CD4-positive, alpha-beta T cell (primary cell): ENCODE data around the gene GTF2H4. TPM values are rescaled to one million over a fixed set of nuclear protein-coding genes. Genes with fewer than 3 reads are reported as not detected.

Experiments
- ATAC-seq: fragments of 200-7000 bp; cut with Tn5 transposase; one replicate; pipeline ENCODE4 v1.10.0; 2022; ENCODE audit warnings: mild to moderate bottlenecking; ENCODE audit not compliant: poor library complexity
- CTCF ChIA-PET: fragments of 350-600 bp; sonication (Branson Sonifier 250); formaldehyde crosslinking; loops from one replicate; lab custom pipeline; 2021; ENCODE audit warnings: antibody characterized with exemption, inconsistent platforms; lab: Charles Lee
- POLR2A ChIA-PET: fragments of 350-600 bp; sonication (Branson Sonifier 250); formaldehyde crosslinking; loops from one replicate; lab custom pipeline; 2021; ENCODE audit warnings: antibody characterized with exemption, inconsistent platforms; lab: Charles Lee
- DNase-seq, 14 experiments: peaks; one replicate each; pipeline ENCODE4 v3.0.0-alpha.2; 2013 to 2020; ENCODE audit warnings: mixed read lengths in 2 of 14
- H3K27ac ChIP-seq, 2 donors: one replicate each; pipeline versions ENCODE4 v1.5.1 to v1.7.0; 2013; ENCODE audit warnings: low read length in 2 of 2, low read depth in 1 of 2, mild to moderate bottlenecking in 1 of 2
- H3K27me3 ChIP-seq, 2 experiments: 1 replicate in 1 of 2; 2 replicates in 1 of 2; pipeline versions ENCODE4 v1.6.1 to v1.7.0; 2013; ENCODE audit warnings: low read length in 2 of 2, control low read depth in 1 of 2, mild to moderate bottlenecking in 1 of 2, moderate library complexity in 1 of 2; ENCODE audit not compliant: insufficient read depth in 2 of 2, control insufficient read depth in 1 of 2
- H3K36me3 ChIP-seq: one replicate; pipeline ENCODE4 v1.6.1; 2013; ENCODE audit warnings: low read length, control low read depth; ENCODE audit not compliant: insufficient read depth
- H3K4me1 ChIP-seq: one replicate; pipeline ENCODE4 v1.6.1; 2013; ENCODE audit warnings: low read length, control low read depth; ENCODE audit not compliant: insufficient read depth
- H3K4me3 ChIP-seq: one replicate; pipeline ENCODE4 v1.5.1; 2013; ENCODE audit warnings: mild to moderate bottlenecking, low read length, moderate library complexity
- H3K9me3 ChIP-seq, 2 experiments: 1 replicate in 1 of 2; 2 replicates in 1 of 2; pipeline versions ENCODE4 v1.6.1 to v1.7.0; 2013; ENCODE audit warnings: low read length in 2 of 2, mild to moderate bottlenecking in 2 of 2, control low read depth in 1 of 2, moderate library complexity in 1 of 2; ENCODE audit not compliant: control insufficient read depth in 1 of 2, insufficient read depth in 1 of 2
- H3K27ac Mint-ChIP-seq: one replicate; pipeline ENCODE4 v1.8.0; 2020; ENCODE audit warnings: mixed read lengths
- H3K27me3 Mint-ChIP-seq: one replicate; pipeline ENCODE4 v1.8.0; 2021; ENCODE audit warnings: mixed read lengths
- H3K36me3 Mint-ChIP-seq: one replicate; pipeline ENCODE4 v1.8.0; 2021; ENCODE audit warnings: low read depth, mixed read lengths
- H3K4me1 Mint-ChIP-seq: one replicate; pipeline ENCODE4 v1.8.0; 2021; ENCODE audit warnings: low read depth, mixed read lengths
- H3K4me3 Mint-ChIP-seq: one replicate; pipeline ENCODE4 v1.8.0; 2020; ENCODE audit warnings: mild to moderate bottlenecking, mixed read lengths
- H3K9me3 Mint-ChIP-seq: one replicate; pipeline ENCODE4 v1.8.0; 2020; ENCODE audit warnings: mixed read lengths
- intact Hi-C, 2 experiments: fragments of 100-400 bp; cut with DNase I in 1 of 2; cut with micrococcal nuclease in 1 of 2; formaldehyde crosslinking; loops; one replicate each; pipeline versions ENCODE4 v1.15.1 to v1.9.0; 2023 to 2025; cut with DNase I, micrococcal nuclease
- total RNA-seq, 174 experiments: library from RNA in 2 of 174; stranded (reverse) in 2 of 174; gene quantifications; one replicate each; pipeline ENCODE4 v1.2.3 and lab custom pipeline; 2021 to 2026
- TF ChIP-seq, protein P1 (sequence below): fragments of 200-600 bp; IDR thresholded peaks from one replicate; pipeline ENCODE4 v1.8.0; 2022; ENCODE audit warnings: antibody characterized with exemption, mild to moderate bottlenecking

GTF2H4 gene
- total RNA-seq, 2 experiments from 2014 or later, result 7.7 to 10.7 TPM

- DNase-seq (no peak), ATAC-seq (no peak)
- ChIA-PET CTCF (no interaction called here), POLR2A (no interaction called here)
- Histone ChIP-seq H3K27me3 (no peaks in the 10 kb centered on the region), H3K4me1 (no peaks in the 10 kb centered on the region), H3K9me3 (peaks cover 0 to 6% of the 10 kb centered on the region in 2 experiments), H3K36me3 (no peaks in the 10 kb centered on the region), H3K4me3 (no peak overlapping the region), H3K27ac (no peak overlapping the region)
- no peaks in the 10 kb centered on the region for H3K4me1 Mint-ChIP-seq
- H3K36me3 Mint-ChIP-seq, result no peaks in the 10 kb centered on the region
- no peaks in the 10 kb centered on the region for H3K27me3 Mint-ChIP-seq
- H3K9me3 Mint-ChIP-seq, result peaks cover 3% of the 10 kb centered on the region
- no peak overlapping the region for H3K27ac Mint-ChIP-seq
- H3K4me3 Mint-ChIP-seq, result no peak overlapping the region
- TF ChIP-seq, protein P1, sequence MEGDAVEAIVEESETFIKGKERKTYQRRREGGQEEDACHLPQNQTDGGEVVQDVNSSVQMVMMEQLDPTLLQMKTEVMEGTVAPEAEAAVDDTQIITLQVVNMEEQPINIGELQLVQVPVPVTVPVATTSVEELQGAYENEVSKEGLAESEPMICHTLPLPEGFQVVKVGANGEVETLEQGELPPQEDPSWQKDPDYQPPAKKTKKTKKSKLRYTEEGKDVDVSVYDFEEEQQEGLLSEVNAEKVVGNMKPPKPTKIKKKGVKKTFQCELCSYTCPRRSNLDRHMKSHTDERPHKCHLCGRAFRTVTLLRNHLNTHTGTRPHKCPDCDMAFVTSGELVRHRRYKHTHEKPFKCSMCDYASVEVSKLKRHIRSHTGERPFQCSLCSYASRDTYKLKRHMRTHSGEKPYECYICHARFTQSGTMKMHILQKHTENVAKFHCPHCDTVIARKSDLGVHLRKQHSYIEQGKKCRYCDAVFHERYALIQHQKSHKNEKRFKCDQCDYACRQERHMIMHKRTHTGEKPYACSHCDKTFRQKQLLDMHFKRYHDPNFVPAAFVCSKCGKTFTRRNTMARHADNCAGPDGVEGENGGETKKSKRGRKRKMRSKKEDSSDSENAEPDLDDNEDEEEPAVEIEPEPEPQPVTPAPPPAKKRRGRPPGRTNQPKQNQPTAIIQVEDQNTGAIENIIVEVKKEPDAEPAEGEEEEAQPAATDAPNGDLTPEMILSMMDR, result no peak
- intact Hi-C loops, result loop anchor here in 1 of 2 experiments (5.0 to 10.0 kb wide), 2 partner anchors 44 to 182 kb away; partner anchors contain the start of genes C6orf15 and PSORS1C1
These were observed 24.8 kb downstream of the GTF2H4 start for GRCh38 chr6:30932665-30933365.

GRCh38 chr6:30935018-30935417 is 27.0 kb downstream of the GTF2H4 start:
- no peaks in the 10 kb centered on the region for H3K4me1 ChIP-seq
- no peaks in the 10 kb centered on the region for H3K9me3 ChIP-seq
- ATAC-seq (no peak), DNase-seq (no peak)
- POLR2A ChIA-PET, result no interaction called here
- no peaks in the 10 kb centered on the region for H3K4me1 Mint-ChIP-seq
- H3K27me3 Mint-ChIP-seq, result peaks cover 12% of the 10 kb centered on the region
- no peak overlapping the region for H3K4me3 ChIP-seq
- no peaks in the 10 kb centered on the region for H3K36me3 ChIP-seq
- TF ChIP-seq, protein P1, result no peak
- H3K27ac Mint-ChIP-seq, result no peak overlapping the region
- no peaks in the 10 kb centered on the region for H3K9me3 Mint-ChIP-seq
- no peak overlapping the region for H3K4me3 Mint-ChIP-seq
- H3K27ac ChIP-seq, result no peak overlapping the region
- H3K36me3 Mint-ChIP-seq, result no peaks in the 10 kb centered on the region
- intact Hi-C loops, result loop anchor here in 1 of 2 experiments (10.0 kb wide), 1 partner anchor 180 kb away; the partner anchor contains the start of genes C6orf15 and PSORS1C1
- CTCF ChIA-PET, result no interaction called here
- peaks cover 0 to 8% of the 10 kb centered on the region in 2 experiments for H3K27me3 ChIP-seq

DNA sequence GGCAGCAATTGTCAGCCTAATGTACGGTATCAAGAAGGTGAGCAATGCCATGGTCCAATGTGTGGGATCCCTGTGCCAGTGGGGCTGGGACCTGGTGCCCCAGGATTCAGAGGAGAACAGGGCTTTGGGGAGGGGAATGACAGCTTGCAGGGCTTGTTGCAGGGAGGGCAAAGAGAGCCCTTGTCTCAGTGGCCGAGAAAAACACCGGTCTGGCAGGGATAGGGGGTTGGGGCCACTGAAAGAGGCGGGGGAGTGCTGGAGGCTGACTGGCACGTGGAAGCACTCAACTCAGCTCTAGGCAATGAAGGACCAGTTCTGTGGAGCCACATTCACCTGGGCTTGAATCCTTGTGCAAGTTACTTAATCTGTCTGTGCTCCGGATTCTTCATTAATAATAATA is 29.3 kb downstream of the GTF2H4 start:
- intact Hi-C loops, result loop anchor here in 1 of 2 experiments (10.0 kb wide), 1 partner anchor 178 kb away; the partner anchor contains the start of genes C6orf15 and PSORS1C1
- Histone ChIP-seq H3K36me3 (no peaks in the 10 kb centered on the region), H3K4me3 (no peak overlapping the region), H3K27ac (no peak overlapping the region), H3K9me3 (no peaks in the 10 kb centered on the region), H3K27me3 (peaks cover 6 to 24% of the 10 kb centered on the region in 2 experiments), H3K4me1 (no peaks in the 10 kb centered on the region)
- no peak overlapping the region for H3K27ac Mint-ChIP-seq
- CTCF ChIA-PET, result no interaction called here
- H3K36me3 Mint-ChIP-seq, result no peaks in the 10 kb centered on the region
- H3K9me3 Mint-ChIP-seq, result no peaks in the 10 kb centered on the region
- TF ChIP-seq, protein P1, result no peak
- no peak overlapping the region for H3K4me3 Mint-ChIP-seq
- peaks cover 25% of the 10 kb centered on the region for H3K27me3 Mint-ChIP-seq
- DNase-seq (no peak), ATAC-seq (no peak)
- POLR2A ChIA-PET, result no interaction called here
- H3K4me1 Mint-ChIP-seq, result no peaks in the 10 kb centered on the region
